ENCODE data around the gene GADD45G.

GADD45G gene

GRCh38 chr9:89622933-89623861 is 18.4 kb downstream of the GADD45G start:
- TF ChIP-seq GATA2 (IDR thresholded peaks at IDR 0.05; ENCODE audit: low read depth, low read length), result no peak
- no peak for TF ChIP-seq GATA3 (IDR thresholded peaks at IDR 0.05; ENCODE audit: low read depth, low read length)

DNA sequence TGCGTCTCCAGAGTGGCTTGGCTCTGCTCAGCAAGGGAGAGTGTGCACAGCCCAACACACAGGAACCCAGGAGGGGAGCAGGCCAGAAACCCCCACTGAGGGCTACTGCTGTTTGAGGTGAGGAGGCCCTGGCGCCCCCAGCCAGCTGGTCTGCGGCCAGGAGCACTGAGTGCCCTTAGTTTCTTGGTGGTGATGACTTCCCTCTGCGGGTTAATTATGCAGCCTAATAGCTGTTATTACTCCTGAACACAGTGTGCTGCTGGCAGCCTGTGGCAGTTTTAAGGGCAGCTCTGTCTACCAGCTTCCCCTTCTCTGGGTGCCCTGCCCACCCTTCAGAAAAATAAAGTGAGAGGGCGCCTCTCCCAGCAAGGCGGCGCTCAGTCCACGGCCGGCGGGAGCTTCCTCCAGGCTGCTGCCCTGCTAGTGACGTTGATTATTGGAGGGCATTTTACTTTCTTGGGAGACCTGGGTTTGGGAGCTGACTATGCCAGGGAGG is 19.2 kb downstream of the GADD45G start:
- TF ChIP-seq GATA3 (IDR thresholded peaks at IDR 0.05; ENCODE audit: low read depth, low read length), result no peak

GRCh38 chr9:89625721-89626687 is 21.2 kb downstream of the GADD45G start:
- TF ChIP-seq GATA3 (IDR thresholded peaks at IDR 0.05; ENCODE audit: low read depth, low read length), result no peak
- no peak for TF ChIP-seq GATA2 (IDR thresholded peaks at IDR 0.05; ENCODE audit: low read depth, low read length)

DNA sequence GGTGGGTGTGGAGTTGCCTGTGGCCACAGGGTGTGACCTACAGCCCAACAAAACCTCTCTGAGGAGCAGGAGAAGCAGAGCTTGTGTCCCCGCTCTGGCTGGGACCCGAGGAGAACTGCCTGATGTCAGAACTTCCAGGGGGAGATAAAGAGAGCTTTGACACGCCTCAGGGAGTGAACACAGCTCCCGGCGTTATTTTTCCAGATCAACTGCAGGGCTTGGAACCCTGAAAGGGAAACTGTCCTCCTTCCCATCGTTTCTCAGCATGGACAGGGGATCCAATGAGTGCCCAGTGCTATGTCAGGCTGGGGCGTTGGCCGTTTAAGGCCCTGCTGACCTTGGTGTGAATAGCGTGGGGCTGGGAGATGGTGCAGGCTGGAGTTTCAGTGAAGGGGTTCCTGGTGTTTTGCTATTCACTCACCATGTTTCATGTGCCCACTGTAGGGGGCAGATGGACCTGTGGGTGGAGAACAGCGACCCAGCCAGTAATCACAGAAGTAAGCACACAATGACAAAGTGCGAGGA is 22.0 kb downstream of the GADD45G start:
- TF ChIP-seq GATA2 (IDR thresholded peaks at IDR 0.05; ENCODE audit: low read depth, low read length), result no peak
- TF ChIP-seq GATA3 (IDR thresholded peaks at IDR 0.05; ENCODE audit: low read depth, low read length), result no peak

GRCh38 chr9:89628601-89629000 is 23.8 kb downstream of the GADD45G start:
- TF ChIP-seq GATA3 (IDR thresholded peaks at IDR 0.05; ENCODE audit: low read depth, low read length) (no peak), GATA2 (IDR thresholded peaks at IDR 0.05; ENCODE audit: low read depth, low read length) (no peak)

DNA sequence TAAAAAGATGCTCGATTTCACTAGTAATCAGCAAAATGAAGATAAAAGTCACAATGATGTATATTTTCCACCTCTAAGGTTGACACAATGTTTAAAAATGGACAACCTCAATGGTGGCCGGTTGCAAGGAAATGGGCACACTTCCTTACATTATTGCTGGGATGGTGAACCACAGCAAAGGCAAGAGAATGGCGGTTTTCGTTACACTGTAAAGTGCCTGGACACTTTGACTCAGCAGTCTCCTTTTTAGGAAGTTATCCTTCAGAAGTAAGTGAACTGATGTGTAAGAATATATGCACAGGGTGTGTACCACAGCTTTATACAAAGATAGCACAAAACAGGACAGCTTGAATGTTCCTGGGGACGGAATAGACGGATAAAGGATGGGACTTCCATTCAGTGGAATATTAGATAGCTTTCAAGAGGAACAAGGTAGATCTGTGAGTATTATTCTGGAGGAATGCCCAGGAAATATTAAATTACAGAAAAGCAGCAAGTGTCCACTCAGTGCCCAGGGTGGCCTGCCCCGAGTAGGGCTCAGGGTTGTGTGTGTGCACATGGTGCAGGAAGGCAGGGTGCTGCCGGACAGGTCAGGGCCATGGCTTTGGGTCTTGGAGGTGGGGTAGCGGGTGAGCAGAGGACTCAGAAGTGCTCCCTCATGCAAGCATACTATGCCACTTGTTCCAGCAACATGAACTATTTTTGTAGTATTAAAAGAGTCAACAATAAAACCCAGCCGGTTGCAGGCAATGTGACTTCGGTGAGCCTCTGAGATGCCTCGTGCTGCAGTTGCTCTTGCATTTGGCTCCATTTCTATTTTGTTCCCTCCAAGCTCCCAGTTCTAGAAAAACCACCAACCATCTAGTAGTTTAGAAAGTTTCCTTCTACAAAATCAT is 24.5 kb downstream of the GADD45G start:
- TF ChIP-seq GATA3 (IDR thresholded peaks at IDR 0.05; ENCODE audit: low read depth, low read length) (no peak), GATA2 (IDR thresholded peaks at IDR 0.05; ENCODE audit: low read depth, low read length) (no peak)

DNA sequence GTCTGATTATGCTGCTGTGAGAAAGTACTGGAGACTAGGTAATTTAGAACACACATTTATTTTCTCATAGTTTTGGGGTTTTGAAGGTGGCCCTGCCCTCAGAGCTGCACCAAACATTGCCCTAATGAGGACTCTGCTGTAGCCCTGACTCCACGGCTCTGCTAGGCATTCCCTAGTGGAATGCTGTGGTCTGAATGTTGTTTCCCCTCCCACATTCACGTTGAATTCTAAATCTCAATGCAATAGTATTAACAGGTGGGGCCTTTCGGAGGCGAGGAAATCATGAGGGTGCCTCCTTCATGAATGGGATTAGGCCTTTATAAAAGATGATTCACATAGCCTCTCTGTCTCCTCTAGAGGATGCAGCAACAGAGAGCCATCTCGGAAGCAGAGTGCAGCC is 25.7 kb downstream of the GADD45G start:
- TF ChIP-seq GATA2 (IDR thresholded peaks at IDR 0.05; ENCODE audit: low read depth, low read length), result no peak
- TF ChIP-seq GATA3 (IDR thresholded peaks at IDR 0.05; ENCODE audit: low read depth, low read length), result no peak

GRCh38 chr9:89631384-89631783 is 26.6 kb downstream of the GADD45G start:
- TF ChIP-seq GATA3 (IDR thresholded peaks at IDR 0.05; ENCODE audit: low read depth, low read length), result no peak
- TF ChIP-seq GATA2 (IDR thresholded peaks at IDR 0.05; ENCODE audit: low read depth, low read length), result no peak

GRCh38 chr9:89632192-89632733 is 27.5 kb downstream of the GADD45G start:
- TF ChIP-seq GATA3 (IDR thresholded peaks at IDR 0.05; ENCODE audit: low read depth, low read length), result no peak
- TF ChIP-seq GATA2 (IDR thresholded peaks at IDR 0.05; ENCODE audit: low read depth, low read length), result no peak

DNA sequence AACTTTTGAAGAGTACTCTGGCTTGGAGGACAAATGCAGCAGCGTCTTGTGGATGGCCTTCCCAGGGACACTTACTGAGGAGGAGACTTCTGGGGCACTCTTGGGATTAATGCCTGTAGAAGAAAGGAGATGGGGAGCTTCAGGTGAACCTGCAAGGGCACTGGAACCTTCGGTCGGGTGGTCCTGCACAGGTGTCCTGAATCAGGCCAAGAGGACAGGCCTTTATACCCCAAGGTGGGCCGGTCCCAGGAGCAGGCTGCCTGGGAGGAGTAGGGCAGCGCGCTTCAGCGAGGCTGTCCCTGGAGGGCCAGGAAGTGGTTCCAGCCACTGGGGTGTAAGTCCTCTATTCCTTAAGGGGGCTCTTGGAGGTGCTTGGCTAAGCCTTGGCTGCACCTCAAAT is 27.9 kb downstream of the GADD45G start:
- TF ChIP-seq GATA2 (IDR thresholded peaks at IDR 0.05; ENCODE audit: low read depth, low read length) (no peak), GATA3 (IDR thresholded peaks at IDR 0.05; ENCODE audit: low read depth, low read length) (no peak)

DNA sequence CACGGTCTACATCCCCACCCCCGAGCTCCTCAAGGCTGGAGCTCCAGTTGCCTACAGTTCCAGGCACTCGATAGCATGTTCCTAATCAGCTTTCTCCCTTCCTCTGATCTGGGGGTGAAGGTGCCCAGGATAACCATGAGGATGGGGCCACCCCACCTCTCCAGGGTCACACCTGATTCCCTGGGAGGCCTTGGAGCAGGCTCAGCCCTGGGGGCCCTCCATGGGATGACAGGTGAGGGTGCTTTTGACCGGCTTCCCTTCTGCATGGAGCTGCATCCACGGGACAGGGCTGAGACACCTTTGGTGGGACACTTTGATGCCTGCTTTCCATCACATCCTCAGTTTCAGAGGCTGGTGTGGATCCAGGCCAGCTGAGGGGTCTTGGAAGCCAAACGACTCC is 28.6 kb downstream of the GADD45G start:
- no peak for TF ChIP-seq GATA2 (IDR thresholded peaks at IDR 0.05; ENCODE audit: low read depth, low read length)
- TF ChIP-seq GATA3 (IDR thresholded peaks at IDR 0.05; ENCODE audit: low read depth, low read length), result no peak

DNA sequence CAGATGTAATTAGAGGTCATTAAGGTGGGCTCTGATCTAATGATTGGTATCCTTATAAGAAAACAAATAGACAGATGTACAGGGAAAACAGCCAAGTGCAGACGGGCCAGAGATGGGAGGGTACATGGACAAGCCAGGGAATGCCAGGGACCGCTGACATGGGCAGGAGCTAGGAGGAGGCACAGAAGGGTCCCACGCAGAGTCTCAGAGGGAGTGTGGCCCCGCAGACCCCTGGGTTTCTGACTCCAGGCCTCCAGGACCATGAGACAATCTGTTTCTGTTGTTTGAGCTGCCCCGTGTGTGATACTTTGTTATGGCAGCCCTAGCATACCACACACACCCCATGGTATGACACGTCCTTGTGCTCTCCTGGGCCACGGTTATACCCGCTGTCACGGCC is 29.1 kb downstream of the GADD45G start:
- TF ChIP-seq GATA2 (IDR thresholded peaks at IDR 0.05; ENCODE audit: low read depth, low read length) (no peak), GATA3 (IDR thresholded peaks at IDR 0.05; ENCODE audit: low read depth, low read length) (no peak)
